HG02798 (cell line): ENCODE results near the gene TCEA2.

ENCODE experiments used
- ATAC-seq: cut with Tn5 transposase; IDR thresholded peaks from one replicate; pipeline ENCODE4 v1.9.1; 2021; ENCODE audit warnings: mild to moderate bottlenecking; ENCODE audit not compliant: unreplicated experiment, poor library complexity

TCEA2 gene

DNA sequence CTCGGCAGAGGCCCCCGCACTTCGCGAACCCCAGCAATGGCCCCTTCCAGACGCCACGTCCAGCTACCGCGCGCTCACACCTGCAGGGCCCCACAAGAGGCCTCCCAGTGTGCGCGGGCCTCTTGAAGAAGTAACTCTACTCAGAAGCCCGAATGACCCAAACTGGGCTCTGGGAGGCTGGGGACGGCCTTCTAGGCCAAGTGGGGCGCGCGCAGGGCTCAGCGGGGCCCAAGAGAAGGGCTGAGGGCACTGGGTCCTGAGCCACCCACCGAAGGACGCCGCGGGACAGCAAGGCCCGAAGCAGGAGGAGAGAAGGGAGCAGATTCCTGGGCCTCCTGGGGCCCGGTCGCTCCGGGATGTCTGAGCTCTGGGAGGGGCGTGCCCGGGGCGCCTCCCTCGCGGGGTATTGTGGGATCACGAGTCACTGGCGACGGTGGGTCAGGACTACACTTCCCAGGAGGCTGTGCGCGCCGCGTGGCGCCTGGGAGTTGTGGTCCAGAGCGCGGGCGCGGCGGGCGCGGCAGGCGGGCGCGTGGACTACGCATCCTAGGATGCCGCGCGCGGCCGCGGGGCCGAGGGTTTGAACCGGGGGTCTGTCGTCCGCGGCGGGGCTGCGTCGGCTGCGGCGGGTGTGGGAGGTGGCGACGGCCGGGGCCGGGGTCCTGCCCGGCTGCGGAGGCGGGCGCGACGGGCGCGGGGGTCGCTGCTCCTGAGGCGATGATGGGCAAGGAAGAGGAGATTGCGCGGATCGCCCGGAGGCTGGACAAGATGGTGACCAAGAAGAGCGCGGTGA lies at the start of gene TCEA2:
Gene TCEA2 (plus strand): TSS at position 603 of the 793 bp plus-strand sequence. CDS start 115 bp downstream, at position 718.
- peak; percentile 84 for ATAC-seq

GRCh38 chr20:64015635-64016034 lies 47.4 kb upstream of the TCEA2 start:
- ATAC-seq: no peak

DNA sequence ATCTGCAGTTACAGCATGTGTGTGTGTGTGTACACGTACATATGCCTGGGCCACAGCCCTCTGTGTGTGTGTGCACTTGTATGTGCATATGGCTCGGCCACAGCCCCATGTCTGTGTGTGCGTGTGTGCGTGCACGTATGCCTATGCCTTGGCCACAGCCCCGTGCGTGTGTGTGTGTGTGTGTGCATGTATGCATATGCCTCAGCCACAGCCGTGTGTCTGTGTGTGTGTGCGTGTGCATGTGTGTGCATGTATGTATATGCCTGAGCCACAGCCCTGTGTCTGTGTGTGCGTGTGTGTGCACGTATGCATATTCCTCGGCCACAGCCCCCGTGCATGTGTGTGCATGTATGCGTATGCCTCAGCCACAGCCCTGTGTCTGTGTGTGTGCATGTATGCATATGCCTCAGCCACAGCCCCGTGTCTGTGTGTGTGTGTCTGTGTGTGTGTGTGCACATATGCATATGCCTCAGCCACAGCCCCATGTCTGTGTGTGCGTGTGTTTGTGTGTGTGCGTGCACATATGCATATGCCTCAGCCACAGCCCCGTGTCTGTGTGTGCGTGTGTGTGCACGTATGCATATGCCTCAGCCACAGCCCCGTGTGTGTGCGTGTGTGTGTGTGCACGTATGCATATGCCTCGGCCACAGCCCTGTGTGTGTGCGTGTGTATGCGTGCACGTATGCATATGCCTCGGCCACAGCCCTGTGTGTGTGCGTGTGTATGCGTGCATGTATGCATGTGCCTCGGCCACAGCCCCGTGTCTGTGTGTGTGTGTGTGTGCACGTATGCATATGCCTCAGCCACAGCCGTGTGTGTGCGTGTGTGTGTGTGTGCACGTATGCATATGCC lies 41.6 kb upstream of the TCEA2 start:
- no peak for ATAC-seq

DNA sequence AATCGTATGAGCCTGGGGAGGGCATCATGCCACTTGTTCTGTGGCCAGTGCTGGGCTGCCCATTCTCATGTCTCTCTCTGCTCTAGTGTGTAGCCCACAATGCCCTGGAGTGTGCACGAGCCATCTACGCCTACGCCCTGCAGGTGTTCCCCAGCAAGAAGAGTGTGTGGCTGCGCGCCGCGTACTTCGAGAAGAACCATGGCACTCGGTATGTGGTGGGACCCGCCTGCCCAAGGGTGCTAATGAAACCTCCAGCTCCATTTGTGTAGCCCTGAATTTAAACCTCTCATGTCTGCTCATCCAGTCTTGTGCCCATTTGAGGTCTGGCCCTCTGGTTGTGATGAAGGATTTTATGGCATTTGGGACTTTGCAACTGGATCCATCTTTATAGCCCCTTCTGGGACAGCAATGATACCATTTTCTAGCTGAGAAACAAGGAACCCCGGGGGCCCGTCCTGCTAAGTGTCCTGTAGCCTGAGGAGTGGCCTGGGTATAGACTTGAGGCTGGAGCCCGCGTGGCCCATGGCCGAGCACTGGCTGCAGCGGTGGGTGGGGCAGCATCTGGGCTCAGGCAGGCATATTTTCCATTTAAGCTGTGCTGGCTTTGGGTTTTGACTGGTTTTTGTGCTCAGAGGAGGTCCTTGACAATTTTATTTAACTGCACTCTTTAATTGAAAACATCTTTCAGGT lies 40.2 kb upstream of the TCEA2 start:
- no peak for ATAC-seq

GRCh38 chr20:64023361-64024140 lies 39.4 kb upstream of the TCEA2 start:
- ATAC-seq: no peak

DNA sequence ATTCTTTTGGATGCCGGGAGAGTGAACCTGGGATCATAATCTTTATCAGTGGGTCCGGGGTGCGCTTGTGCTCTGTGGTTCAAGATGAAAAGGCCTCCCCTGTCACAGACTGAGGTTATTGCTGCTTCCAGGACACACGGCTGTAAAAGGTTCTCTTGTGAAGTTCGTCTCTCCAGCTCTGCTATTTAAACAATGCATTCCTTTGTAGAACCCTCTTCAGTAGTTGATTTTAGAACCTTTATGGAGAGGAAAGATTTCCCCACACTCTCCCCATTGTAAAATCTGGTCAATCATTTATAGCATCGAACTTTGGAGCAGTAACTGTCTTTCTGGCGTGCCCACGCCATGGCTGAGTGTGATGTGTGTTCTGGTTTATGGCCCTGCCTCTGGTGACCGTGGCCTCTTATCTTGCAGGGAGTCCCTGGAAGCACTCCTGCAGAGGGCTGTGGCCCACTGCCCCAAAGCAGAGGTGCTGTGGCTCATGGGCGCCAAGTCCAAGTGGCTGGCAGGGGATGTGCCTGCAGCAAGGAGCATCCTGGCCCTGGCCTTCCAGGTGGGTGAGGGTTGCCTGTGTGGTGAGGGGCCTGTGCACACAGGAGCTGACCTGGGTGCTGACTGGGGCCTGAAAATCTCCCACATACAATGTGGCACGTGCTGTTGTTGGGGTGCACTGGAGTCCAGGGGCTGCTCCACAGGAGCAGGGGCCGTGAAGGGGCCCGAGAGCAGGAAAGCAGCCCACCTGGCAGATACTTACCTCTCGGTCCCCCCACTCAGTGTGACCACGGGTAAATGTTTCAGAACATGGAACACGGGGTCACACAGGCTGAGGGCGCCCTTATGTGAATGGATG lies 38.6 kb upstream of the TCEA2 start:
- ATAC-seq: no peak

- ATAC-seq: no peak
These were observed 37.7 kb upstream of the TCEA2 start for GRCh38 chr20:64025101-64025825.

DNA sequence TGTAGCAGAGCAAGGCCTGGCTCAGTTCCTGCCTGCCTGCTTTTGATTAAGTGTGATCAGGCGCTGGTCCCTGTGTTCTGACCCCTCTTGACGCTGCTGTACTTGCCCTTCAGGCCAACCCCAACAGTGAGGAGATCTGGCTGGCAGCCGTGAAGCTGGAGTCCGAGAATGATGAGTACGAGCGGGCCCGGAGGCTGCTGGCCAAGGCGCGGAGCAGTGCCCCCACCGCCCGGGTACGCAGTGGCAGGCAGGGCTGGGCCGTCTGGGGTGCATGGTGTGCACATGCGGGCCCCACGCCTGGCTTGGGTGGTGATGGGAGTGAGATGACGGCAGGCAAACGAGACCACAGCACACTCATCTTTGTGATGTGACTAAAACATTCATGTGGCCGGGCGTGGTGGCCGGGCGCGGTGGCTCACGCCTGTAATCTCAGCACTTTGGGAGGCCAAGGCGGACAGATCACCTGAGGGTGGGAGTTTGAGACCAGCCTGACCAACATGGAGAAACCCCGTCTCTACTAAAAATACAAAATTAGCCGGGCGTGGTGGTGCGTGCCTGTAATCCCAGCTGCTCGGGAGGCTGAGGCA lies 37.1 kb upstream of the TCEA2 start:
- no peak for ATAC-seq

- no peak for ATAC-seq
These were observed 34.9 kb upstream of the TCEA2 start for GRCh38 chr20:64027981-64028685.

- ATAC-seq: no peak
These were observed 33.5 kb upstream of the TCEA2 start for GRCh38 chr20:64029293-64030117.

DNA sequence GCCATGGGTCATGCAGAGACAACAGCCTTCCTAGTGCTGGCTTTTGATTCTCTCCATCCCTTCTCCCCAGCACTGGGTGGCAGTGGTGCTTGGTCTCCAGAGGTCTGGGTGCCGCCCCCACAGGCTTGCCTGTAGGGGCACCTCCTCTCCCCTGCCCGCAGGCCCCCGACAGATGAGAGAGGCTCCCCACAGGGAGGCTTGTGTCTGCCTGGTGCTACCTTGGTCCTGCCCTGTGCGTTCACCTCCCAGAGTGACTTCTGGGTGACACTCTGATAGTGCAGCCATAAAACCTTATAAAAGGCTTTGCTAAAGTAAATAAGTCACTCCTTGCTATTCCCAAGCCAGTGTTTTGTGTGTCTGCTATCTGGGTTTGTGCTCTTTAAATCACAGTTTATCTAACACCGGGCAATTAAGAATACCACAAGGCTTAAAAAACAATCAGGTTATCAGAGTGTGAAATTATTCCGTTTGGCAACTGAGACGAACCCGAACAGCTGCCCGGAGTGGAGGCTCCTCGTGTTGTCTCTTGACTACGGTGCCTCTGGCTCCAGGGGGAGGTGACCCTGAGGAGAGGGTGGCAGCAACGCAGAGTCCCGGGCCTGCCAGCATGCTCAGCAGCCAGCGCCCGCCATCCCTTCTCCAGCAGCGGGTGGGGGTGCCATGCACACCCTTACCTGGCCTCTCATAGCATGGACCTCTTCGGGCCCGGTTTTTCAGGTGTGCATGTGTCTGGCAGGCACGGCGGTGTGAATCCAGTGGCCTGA lies 32.4 kb upstream of the TCEA2 start:
- no peak for ATAC-seq

- ATAC-seq: no peak
These were observed 31.1 kb upstream of the TCEA2 start for GRCh38 chr20:64031822-64032314.

DNA sequence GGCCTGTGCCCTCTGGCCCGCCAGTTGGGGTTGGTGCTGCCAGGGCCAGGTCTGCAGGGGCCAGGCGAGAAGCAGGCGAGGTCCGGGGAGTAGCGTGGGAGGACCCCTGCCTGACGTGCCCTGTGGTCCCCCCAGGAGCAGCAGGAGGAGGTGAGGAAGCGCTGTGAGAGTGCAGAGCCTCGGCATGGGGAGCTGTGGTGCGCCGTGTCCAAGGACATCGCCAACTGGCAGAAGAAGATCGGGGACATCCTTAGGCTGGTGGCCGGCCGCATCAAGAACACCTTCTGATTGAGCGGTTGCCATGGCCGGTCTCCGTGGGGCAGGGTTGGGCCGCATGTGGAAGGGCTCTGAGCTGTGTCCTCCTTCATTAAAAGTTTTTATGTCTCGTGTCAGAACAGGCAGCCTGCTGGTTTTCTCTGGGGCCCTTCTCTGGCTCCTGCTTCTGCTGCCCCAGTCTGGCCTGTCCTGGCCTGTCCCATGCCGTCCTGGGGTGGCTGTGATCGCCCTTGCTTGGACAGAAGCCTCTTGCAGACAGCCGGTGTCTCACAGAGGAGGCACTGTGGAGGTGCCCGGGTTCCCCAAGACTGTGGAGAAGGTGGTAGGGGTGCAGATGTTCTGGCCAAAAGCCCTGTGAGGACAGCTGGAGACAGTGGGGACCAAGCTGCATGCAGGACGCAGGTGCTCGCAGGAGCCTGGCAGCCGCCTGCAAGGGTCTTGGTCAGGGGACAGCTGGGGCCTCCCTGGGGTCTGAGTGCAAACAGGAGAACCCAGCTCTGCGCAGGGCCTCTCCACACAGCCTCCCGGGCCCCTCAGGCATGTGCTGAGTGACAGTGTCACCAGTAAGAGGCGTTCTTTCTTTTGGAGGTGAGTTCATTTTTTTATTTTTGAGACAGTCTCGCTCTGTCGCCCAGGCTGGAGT lies 30.0 kb upstream of the TCEA2 start:
- no peak for ATAC-seq

DNA sequence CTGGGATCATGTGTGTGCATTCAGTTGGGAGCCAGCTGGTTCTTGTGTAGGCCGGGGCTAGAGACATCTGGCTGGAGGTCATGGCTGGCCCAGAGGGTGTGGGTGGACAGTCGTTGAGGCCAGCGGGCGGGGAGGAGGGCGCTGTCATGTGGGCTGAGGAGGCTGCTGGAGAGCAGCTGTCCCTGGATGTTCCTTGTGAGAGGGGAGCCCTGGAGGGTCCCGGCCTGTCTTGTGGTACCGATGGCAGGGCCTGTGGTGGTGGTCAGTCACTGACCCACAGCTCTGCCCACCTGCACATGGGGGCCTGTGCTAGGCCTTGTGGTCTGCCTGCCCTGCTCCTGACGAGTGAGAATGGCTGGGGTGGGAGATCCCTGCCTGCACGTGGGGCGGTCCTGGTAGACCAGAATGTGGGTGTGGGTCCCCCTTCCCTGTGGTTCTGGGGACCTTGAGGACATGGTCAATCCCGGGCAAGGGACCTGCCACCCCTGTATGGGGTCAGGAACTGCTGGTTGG lies 29.0 kb upstream of the TCEA2 start:
- no peak for ATAC-seq
